ENCODE measurements around the gene PIGS.

PIGS gene

DNA sequence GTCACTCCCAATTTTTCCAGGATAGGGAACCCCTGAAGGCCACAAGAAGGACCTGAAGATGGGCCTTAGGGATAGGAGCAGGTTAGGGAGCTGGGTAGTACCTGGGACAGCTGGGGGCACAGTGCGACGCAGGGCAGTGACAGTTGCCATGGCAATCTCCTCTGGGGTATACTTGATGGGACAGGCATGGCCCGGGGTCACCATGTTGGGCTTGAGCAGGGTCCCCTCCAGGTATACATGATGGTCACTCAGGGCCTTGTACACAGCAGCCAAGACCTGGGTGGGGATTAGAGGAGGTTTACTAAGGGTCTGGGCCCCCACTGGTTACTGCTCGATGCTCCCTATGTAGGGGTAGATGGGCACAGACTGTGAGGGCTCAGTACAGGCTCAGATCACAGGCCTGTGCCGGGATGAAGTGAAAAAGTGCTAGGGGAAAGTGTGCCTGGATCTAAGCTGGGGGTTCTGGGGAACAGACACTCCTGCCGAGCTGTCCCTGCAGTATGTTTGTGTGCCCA, 2.7 kb upstream of the PIGS start:
- Histone ChIP-seq H3K4me3 (replicated peaks; ENCODE audit: insufficient read depth, low read length) (no peak overlapping the region), H3K27ac (replicated peaks) (no peak overlapping the region), H3K27me3 (ENCODE audit: insufficient read depth, poor library complexity, severe bottlenecking) (no peaks in the 10 kb centered on the region)
- no peak for DNase-seq (ENCODE audit: low read depth in 1 of 2, low spot score in 1 of 2)
- no peak for TF ChIP-seq SPI1 (IDR thresholded peaks at IDR 0.05; ENCODE audit: borderline replicate concordance, low read depth)
- TF ChIP-seq POLR2AphosphoS5 (IDR thresholded peaks at IDR 0.05; ENCODE audit: low read depth), result no peak
- TF ChIP-seq, protein P1, sequence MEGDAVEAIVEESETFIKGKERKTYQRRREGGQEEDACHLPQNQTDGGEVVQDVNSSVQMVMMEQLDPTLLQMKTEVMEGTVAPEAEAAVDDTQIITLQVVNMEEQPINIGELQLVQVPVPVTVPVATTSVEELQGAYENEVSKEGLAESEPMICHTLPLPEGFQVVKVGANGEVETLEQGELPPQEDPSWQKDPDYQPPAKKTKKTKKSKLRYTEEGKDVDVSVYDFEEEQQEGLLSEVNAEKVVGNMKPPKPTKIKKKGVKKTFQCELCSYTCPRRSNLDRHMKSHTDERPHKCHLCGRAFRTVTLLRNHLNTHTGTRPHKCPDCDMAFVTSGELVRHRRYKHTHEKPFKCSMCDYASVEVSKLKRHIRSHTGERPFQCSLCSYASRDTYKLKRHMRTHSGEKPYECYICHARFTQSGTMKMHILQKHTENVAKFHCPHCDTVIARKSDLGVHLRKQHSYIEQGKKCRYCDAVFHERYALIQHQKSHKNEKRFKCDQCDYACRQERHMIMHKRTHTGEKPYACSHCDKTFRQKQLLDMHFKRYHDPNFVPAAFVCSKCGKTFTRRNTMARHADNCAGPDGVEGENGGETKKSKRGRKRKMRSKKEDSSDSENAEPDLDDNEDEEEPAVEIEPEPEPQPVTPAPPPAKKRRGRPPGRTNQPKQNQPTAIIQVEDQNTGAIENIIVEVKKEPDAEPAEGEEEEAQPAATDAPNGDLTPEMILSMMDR (IDR thresholded peaks at IDR 0.05; ENCODE audit: insufficient read depth, low read length), result no peak
- TF ChIP-seq, protein P2, sequence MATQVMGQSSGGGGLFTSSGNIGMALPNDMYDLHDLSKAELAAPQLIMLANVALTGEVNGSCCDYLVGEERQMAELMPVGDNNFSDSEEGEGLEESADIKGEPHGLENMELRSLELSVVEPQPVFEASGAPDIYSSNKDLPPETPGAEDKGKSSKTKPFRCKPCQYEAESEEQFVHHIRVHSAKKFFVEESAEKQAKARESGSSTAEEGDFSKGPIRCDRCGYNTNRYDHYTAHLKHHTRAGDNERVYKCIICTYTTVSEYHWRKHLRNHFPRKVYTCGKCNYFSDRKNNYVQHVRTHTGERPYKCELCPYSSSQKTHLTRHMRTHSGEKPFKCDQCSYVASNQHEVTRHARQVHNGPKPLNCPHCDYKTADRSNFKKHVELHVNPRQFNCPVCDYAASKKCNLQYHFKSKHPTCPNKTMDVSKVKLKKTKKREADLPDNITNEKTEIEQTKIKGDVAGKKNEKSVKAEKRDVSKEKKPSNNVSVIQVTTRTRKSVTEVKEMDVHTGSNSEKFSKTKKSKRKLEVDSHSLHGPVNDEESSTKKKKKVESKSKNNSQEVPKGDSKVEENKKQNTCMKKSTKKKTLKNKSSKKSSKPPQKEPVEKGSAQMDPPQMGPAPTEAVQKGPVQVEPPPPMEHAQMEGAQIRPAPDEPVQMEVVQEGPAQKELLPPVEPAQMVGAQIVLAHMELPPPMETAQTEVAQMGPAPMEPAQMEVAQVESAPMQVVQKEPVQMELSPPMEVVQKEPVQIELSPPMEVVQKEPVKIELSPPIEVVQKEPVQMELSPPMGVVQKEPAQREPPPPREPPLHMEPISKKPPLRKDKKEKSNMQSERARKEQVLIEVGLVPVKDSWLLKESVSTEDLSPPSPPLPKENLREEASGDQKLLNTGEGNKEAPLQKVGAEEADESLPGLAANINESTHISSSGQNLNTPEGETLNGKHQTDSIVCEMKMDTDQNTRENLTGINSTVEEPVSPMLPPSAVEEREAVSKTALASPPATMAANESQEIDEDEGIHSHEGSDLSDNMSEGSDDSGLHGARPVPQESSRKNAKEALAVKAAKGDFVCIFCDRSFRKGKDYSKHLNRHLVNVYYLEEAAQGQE (IDR thresholded peaks at IDR 0.05; ENCODE audit: insufficient replicate concordance, low read depth), result no peak
- TF ChIP-seq GABPA (IDR thresholded peaks at IDR 0.05; ENCODE audit: low read depth), result no peak

GRCh38 chr17:28573521-28573920, 2.2 kb upstream of the PIGS start:
- Histone ChIP-seq H3K27ac (replicated peaks) (no peak overlapping the region), H3K4me3 (replicated peaks; ENCODE audit: insufficient read depth, low read length) (no peak overlapping the region), H3K27me3 (ENCODE audit: insufficient read depth, poor library complexity, severe bottlenecking) (no peaks in the 10 kb centered on the region)
- no peak for DNase-seq (ENCODE audit: low read depth in 1 of 2, low spot score in 1 of 2)
- TF ChIP-seq, protein P2 (IDR thresholded peaks at IDR 0.05; ENCODE audit: insufficient replicate concordance, low read depth), result no peak
- TF ChIP-seq POLR2AphosphoS5 (IDR thresholded peaks at IDR 0.05; ENCODE audit: low read depth) (no peak), GABPA (IDR thresholded peaks at IDR 0.05; ENCODE audit: low read depth) (no peak), SPI1 (IDR thresholded peaks at IDR 0.05; ENCODE audit: borderline replicate concordance, low read depth) (no peak)
- TF ChIP-seq, protein P1 (IDR thresholded peaks at IDR 0.05; ENCODE audit: insufficient read depth, low read length), result no peak

GRCh38 chr17:28573040-28573380, 1.7 kb upstream of the PIGS start:
- no peak overlapping the region for H3K4me3 ChIP-seq (replicated peaks; ENCODE audit: insufficient read depth, low read length)
- H3K27me3 ChIP-seq (ENCODE audit: insufficient read depth, poor library complexity, severe bottlenecking), result no peaks in the 10 kb centered on the region
- no peak for TF ChIP-seq SPI1 (IDR thresholded peaks at IDR 0.05; ENCODE audit: borderline replicate concordance, low read depth)
- DNase-seq (ENCODE audit: low read depth in 1 of 2, low spot score in 1 of 2), result no peak
- H3K27ac ChIP-seq (replicated peaks), result no peak overlapping the region

- TF ChIP-seq SPI1 (IDR thresholded peaks at IDR 0.05; ENCODE audit: borderline replicate concordance, low read depth) (no peak), POLR2AphosphoS5 (IDR thresholded peaks at IDR 0.05; ENCODE audit: low read depth) (no peak), GABPA (IDR thresholded peaks at IDR 0.05; ENCODE audit: low read depth) (no peak)
- TF ChIP-seq, protein P2 (IDR thresholded peaks at IDR 0.05; ENCODE audit: insufficient replicate concordance, low read depth), result no peak
- TF ChIP-seq, protein P1 (IDR thresholded peaks at IDR 0.05; ENCODE audit: insufficient read depth, low read length), result no peak
- Histone ChIP-seq H3K27ac (replicated peaks) (no peak overlapping the region), H3K4me3 (replicated peaks; ENCODE audit: insufficient read depth, low read length) (no peak overlapping the region; the same call in 1 of the 2 replicates), H3K27me3 (ENCODE audit: insufficient read depth, poor library complexity, severe bottlenecking) (no peaks in the 10 kb centered on the region)
- no peak for DNase-seq (ENCODE audit: low read depth in 1 of 2, low spot score in 1 of 2)
Observed at GRCh38 chr17:28572259-28573039, 1.1 kb upstream of the PIGS start.
